Gastroesophageal sphincter (tissue), 4 donors: ENCODE results near the gene GPR17. TPM values are rescaled to one million over a fixed set of nuclear protein-coding genes. Genes with fewer than 3 reads are reported as not detected.

Experiments
- ATAC-seq: fragments of 150-250 bp; one replicate; pipeline ENCODE4 v1.9.1; 2016; ENCODE audit warnings: mild to moderate bottlenecking, moderate library complexity
- H3K27ac ChIP-seq, 4 donors: fragments of 200-600 bp; sonication (generic) in 3 of 4; 1 replicate in 3 of 4; 2 replicates in 1 of 4; pipeline ENCODE4 v1.5.1; 2016 to 2019
- H3K27me3 ChIP-seq: fragments of 200-600 bp; sonication (generic); one replicate; pipeline ENCODE4 v1.5.1; 2019
- H3K36me3 ChIP-seq, 2 donors: fragments of 200-600 bp; sonication (generic); one replicate each; pipeline ENCODE4 v1.5.1; 2019; ENCODE audit warnings: control low read depth in 1 of 2
- H3K4me1 ChIP-seq, 3 donors: fragments of 200-600 bp; sonication (generic); 1 replicate in 2 of 3; 2 replicates in 1 of 3; pipeline ENCODE4 v1.5.1; 2016 to 2019; ENCODE audit warnings: control low read depth in 2 of 3
- H3K4me3 ChIP-seq, 2 donors: fragments of 200-600 bp; sonication (generic); one replicate each; pipeline ENCODE4 v1.5.1; 2019; ENCODE audit warnings: mild to moderate bottlenecking in 1 of 2, moderate library complexity in 1 of 2
- H3K9me3 ChIP-seq, 3 donors: fragments of 200-600 bp; sonication (generic); one replicate each; pipeline ENCODE4 v1.5.1; 2017 to 2019; ENCODE audit warnings: control low read depth in 2 of 3
- CTCF ChIP-seq, 4 experiments: fragments of 200-600 bp in 2 of 4; fragments of 450-650 bp in 2 of 4; sonication (generic) in 1 of 4; IDR thresholded peaks; one replicate each; pipeline ENCODE4 v1.5.1; 2017 to 2019; ENCODE audit warnings: antibody characterized with exemption in 4 of 4, mild to moderate bottlenecking in 2 of 4, moderate library complexity in 2 of 4
- EP300 ChIP-seq: sonication (generic); formaldehyde crosslinking; IDR thresholded peaks from one replicate; pipeline ENCODE4 v1.6.1; 2017; ENCODE audit warnings: antibody characterized with exemption, mild to moderate bottlenecking
- POLR2A ChIP-seq, 2 donors: fragments of 450-650 bp; IDR thresholded peaks; one replicate each; pipeline ENCODE4 v1.6.1; 2017; ENCODE audit warnings: antibody characterized with exemption in 2 of 2, mild to moderate bottlenecking in 2 of 2, moderate library complexity in 1 of 2
- POLR2AphosphoS5 ChIP-seq: sonication (generic); formaldehyde crosslinking; IDR thresholded peaks from one replicate; pipeline ENCODE4 v1.6.1; 2017; ENCODE audit warnings: antibody characterized with exemption
- WGBS, 2 donors: methylation state at CpG; one replicate each; pipeline ENCODE4 v1.1.5; 2018; ENCODE audit warnings: low coverage in 1 of 2; 5-methylcytosine and 5-hydroxymethylcytosine counted together
- total RNA-seq, 4 donors: library from RNA; depleted of rRNA; stranded (reverse); fragments of >200 nt; gene quantifications; one replicate each; pipeline ENCODE4 v1.1.0, GENCODE V29; 2016

The GPR17 gene
- total RNA-seq, 4 donors from 2014 or later: 0.35 TPM; not detected in 3

GRCh38 chr2:127598711-127599110 is 47.2 kb upstream of the GPR17 start:
- Histone ChIP-seq H3K27me3 (no peaks in the 10 kb centered on the region), H3K9me3 (no peaks in the 10 kb centered on the region), H3K4me3 (no peak overlapping the region), H3K27ac (no peak overlapping the region), H3K36me3 (no peaks in the 10 kb centered on the region), H3K4me1 (no peaks in the 10 kb centered on the region)
- no peak for ATAC-seq
- TF ChIP-seq CTCF (IDR thresholded peaks at IDR 0.05): no peak
- TF ChIP-seq POLR2AphosphoS5: no peak
- no peak for TF ChIP-seq POLR2A (IDR thresholded peaks at IDR 0.05)
- no peak for TF ChIP-seq EP300
- 88 to 95% methylated on average over 3 of the region's 3 CpGs for WGBS, 2 donors

DNA sequence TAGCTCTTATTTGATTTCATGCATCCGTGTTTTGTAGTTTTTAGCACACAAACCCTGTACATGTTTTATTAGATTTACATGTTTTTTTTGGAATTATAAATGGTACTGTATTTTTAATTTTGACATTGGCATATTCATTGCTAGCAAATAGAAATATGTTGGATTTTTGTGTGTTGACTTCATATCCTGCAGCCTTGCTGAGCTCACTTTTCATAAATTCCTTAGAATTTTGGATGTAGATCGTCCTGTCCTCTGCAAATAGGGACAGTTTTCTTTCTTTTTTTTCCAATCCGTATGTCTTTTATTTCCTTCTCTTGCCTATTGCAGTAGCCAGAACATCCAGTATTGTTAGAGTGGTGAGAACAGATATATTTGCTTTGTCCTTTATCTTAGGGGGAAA is 46.7 kb upstream of the GPR17 start:
- TF ChIP-seq POLR2A (IDR thresholded peaks at IDR 0.05): no peak
- TF ChIP-seq CTCF (IDR thresholded peaks at IDR 0.05): no peak
- TF ChIP-seq POLR2AphosphoS5: no peak
- no peak for TF ChIP-seq EP300

DNA sequence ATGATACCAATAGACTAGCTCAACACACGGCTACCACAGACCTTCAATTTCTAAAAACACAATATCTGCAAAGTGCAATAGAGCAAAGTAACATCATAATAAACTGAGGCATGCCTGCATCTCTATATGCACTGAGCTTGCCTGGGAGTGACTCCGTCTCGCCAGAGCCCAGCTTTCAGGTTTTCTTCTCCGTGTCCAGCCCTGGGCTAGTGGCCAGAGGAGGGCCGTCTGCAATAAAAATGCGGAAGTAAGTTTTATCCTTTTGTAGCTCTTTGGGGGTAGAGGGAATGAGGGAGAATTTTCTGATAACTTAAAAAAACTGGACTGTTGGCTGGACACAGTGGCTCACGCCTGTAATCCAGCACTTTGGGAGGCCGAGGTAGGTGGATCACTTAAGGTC is 41.0 kb upstream of the GPR17 start:
- Histone ChIP-seq H3K4me3 (no peak overlapping the region), H3K27ac (no peak overlapping the region), H3K36me3 (no peaks in the 10 kb centered on the region), H3K9me3 (no peaks in the 10 kb centered on the region), H3K27me3 (no peaks in the 10 kb centered on the region), H3K4me1 (no peaks in the 10 kb centered on the region)
- WGBS, 2 donors: 82 to 83% methylated on average over 3 to 6 of the region's 8 CpGs
- no peak for TF ChIP-seq EP300
- no peak for TF ChIP-seq POLR2AphosphoS5
- TF ChIP-seq POLR2A (IDR thresholded peaks at IDR 0.05): no peak
- no peak for TF ChIP-seq CTCF (IDR thresholded peaks at IDR 0.05)
- no peak for ATAC-seq

More for the DNA sequence above, 46.7 kb upstream of the GPR17 start:
- ATAC-seq: no peak
- Histone ChIP-seq H3K4me3 (no peak overlapping the region), H3K4me1 (no peaks in the 10 kb centered on the region), H3K9me3 (no peaks in the 10 kb centered on the region), H3K27me3 (no peaks in the 10 kb centered on the region), H3K36me3 (no peaks in the 10 kb centered on the region), H3K27ac (no peak overlapping the region)
- 67 to 69% methylated on average over 3 of the region's 3 CpGs for WGBS, 2 donors

DNA sequence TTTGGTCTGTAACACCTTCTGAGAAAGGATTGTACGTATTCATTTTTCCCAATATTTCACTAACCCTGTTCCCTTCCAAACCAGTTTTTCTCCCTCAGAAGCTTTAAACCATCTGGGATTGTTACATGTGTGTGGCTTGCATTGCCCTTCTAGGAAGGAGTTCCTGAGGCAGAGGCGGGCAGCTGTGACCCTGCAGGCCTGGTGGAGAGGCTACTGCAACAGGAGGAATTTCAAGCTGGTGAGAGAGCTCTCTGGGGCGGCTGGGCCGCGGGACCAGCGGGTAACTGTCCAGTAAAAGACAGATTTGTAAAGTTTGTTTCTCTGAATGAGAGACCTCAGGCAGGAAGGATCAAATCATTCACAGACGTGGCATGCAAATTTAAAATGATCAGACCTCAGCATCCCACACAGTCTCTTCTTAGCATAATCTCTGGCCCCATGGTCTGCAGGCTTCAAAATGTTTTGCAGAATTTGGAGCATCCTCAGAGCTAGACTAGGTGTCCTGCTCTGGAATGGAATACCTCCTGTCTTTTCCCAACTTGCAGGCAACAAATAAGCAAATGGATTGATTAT is 40.2 kb upstream of the GPR17 start:
- 80 to 93% methylated on average over 3 to 6 of the region's 7 CpGs for WGBS, 2 donors
- ATAC-seq: no peak

More for the DNA sequence above, 40.2 kb upstream of the GPR17 start:
- no peaks in the 10 kb centered on the region for H3K36me3 ChIP-seq
- H3K9me3 ChIP-seq: peaks cover 0 to 4% (median 0%) of the 10 kb centered on the region in 3 donors
- no peak for TF ChIP-seq POLR2AphosphoS5
- no peak for TF ChIP-seq CTCF (IDR thresholded peaks at IDR 0.05)
- TF ChIP-seq EP300: no peak
- TF ChIP-seq POLR2A (IDR thresholded peaks at IDR 0.05): no peak
- H3K27me3 ChIP-seq: no peaks in the 10 kb centered on the region
- no peaks in the 10 kb centered on the region for H3K4me1 ChIP-seq
- H3K27ac ChIP-seq: no peak overlapping the region
- H3K4me3 ChIP-seq: no peak overlapping the region
